Measurements from ENCODE around the gene IL20RA.

Gene IL20RA

GRCh38 chr6:136956590-136957544 lies 87.9 kb downstream of the IL20RA start:
- Histone ChIP-seq H3K36me3 (ENCODE audit: control insufficient read depth in 5 of 5, insufficient read depth in 5 of 5, low read length in 5 of 5) (no peaks in the 10 kb centered on the region), H3K27me3 (ENCODE audit: control insufficient read depth in 5 of 5, insufficient read depth in 4 of 5, low read length in 5 of 5) (peaks cover 0 to 10% (median 3%) of the 10 kb centered on the region in 5 donors), H3K9me3 (ENCODE audit: control insufficient read depth in 5 of 5, low read length in 5 of 5) (no peaks in the 10 kb centered on the region), H3K4me1 (ENCODE audit: control insufficient read depth in 5 of 5, insufficient read depth in 5 of 5, low read length in 5 of 5) (peaks cover 0 to 4% (median 0%) of the 10 kb centered on the region in 5 donors), H3K4me3 (ENCODE audit: low read depth in 1 of 5, low read length in 5 of 5) (no peak overlapping the region), H3K27ac (ENCODE audit: low read depth, low read length) (no peak overlapping the region), H3K9ac (ENCODE audit: low read length in 5 of 5) (no peak overlapping the region)

- Histone ChIP-seq H3K9me3 (ENCODE audit: control insufficient read depth in 5 of 5, low read length in 5 of 5) (no peaks in the 10 kb centered on the region), H3K4me1 (ENCODE audit: control insufficient read depth in 5 of 5, insufficient read depth in 5 of 5, low read length in 5 of 5) (peaks cover 0 to 4% (median 0%) of the 10 kb centered on the region in 5 donors), H3K36me3 (ENCODE audit: control insufficient read depth in 5 of 5, insufficient read depth in 5 of 5, low read length in 5 of 5) (no peaks in the 10 kb centered on the region), H3K4me3 (ENCODE audit: low read depth in 1 of 5, low read length in 5 of 5) (no peak overlapping the region), H3K9ac (ENCODE audit: low read length in 5 of 5) (no peak overlapping the region), H3K27ac (ENCODE audit: low read depth, low read length) (no peak overlapping the region), H3K27me3 (ENCODE audit: control insufficient read depth in 5 of 5, insufficient read depth in 4 of 5, low read length in 5 of 5) (peaks cover 0 to 10% (median 3%) of the 10 kb centered on the region in 5 donors)
These were observed 89.6 kb downstream of the IL20RA start for GRCh38 chr6:136955123-136955522.

- H3K36me3 ChIP-seq (ENCODE audit: control insufficient read depth in 5 of 5, insufficient read depth in 5 of 5, low read length in 5 of 5) = no peaks in the 10 kb centered on the region
- H3K27me3 ChIP-seq (ENCODE audit: control insufficient read depth in 5 of 5, insufficient read depth in 4 of 5, low read length in 5 of 5) = no peaks in the 10 kb centered on the region
- no peak overlapping the region for H3K27ac ChIP-seq (ENCODE audit: low read depth, low read length)
- no peak overlapping the region for H3K9ac ChIP-seq (ENCODE audit: low read length in 5 of 5)
- H3K9me3 ChIP-seq (ENCODE audit: control insufficient read depth in 5 of 5, low read length in 5 of 5) = no peaks in the 10 kb centered on the region
- peaks cover 0 to 4% (median 0%) of the 10 kb centered on the region in 5 donors for H3K4me1 ChIP-seq (ENCODE audit: control insufficient read depth in 5 of 5, insufficient read depth in 5 of 5, low read length in 5 of 5)
- no peak overlapping the region for H3K4me3 ChIP-seq (ENCODE audit: low read depth in 1 of 5, low read length in 5 of 5)
These were observed 92.0 kb downstream of the IL20RA start for GRCh38 chr6:136952714-136953260.

GRCh38 chr6:136950436-136951126 lies 94.2 kb downstream of the IL20RA start:
- Histone ChIP-seq H3K4me1 (ENCODE audit: control insufficient read depth in 5 of 5, insufficient read depth in 5 of 5, low read length in 5 of 5) (no peaks in the 10 kb centered on the region), H3K9me3 (ENCODE audit: control insufficient read depth in 5 of 5, low read length in 5 of 5) (no peaks in the 10 kb centered on the region), H3K27ac (ENCODE audit: low read depth, low read length) (no peak overlapping the region), H3K27me3 (ENCODE audit: control insufficient read depth in 5 of 5, insufficient read depth in 4 of 5, low read length in 5 of 5) (no peaks in the 10 kb centered on the region), H3K9ac (ENCODE audit: low read length in 5 of 5) (no peak overlapping the region), H3K36me3 (ENCODE audit: control insufficient read depth in 5 of 5, insufficient read depth in 5 of 5, low read length in 5 of 5) (no peaks in the 10 kb centered on the region), H3K4me3 (ENCODE audit: low read depth in 1 of 5, low read length in 5 of 5) (no peak overlapping the region)
